Keratinocyte (primary cell): Measurements from ENCODE around the gene GUK1. TPM values are rescaled to one million over a fixed set of nuclear protein-coding genes. Genes with fewer than 3 reads are reported as not detected.

ENCODE experiments used
- DNase-seq: peaks from one replicate; pipeline ENCODE4 v3.0.0-alpha.2; 2011; ENCODE audit warnings: low read depth, missing footprints, low spot score
- FAIRE-seq: peaks from 2 replicates; lab custom pipeline; 2011; peaks lifted over from hg19 to GRCh38; lab: Jason Lieb, UNC
- H2AFZ ChIP-seq: 2 replicates; pipeline ENCODE4 v1.6.0; 2012; ENCODE audit warnings: low read length, control low read depth, inconsistent platforms; ENCODE audit not compliant: control insufficient read depth
- H3K27ac ChIP-seq: 2 replicates; pipeline ENCODE4 v1.5.1; 2011; ENCODE audit warnings: low read length; ENCODE audit not compliant: control insufficient read depth, insufficient read depth
- H3K27me3 ChIP-seq: 3 replicates; pipeline ENCODE4 v1.6.0; 2011; ENCODE audit warnings: low read length; ENCODE audit not compliant: control insufficient read depth, insufficient read depth; ENCODE audit errors: extremely low read depth
- H3K36me3 ChIP-seq, 2 experiments: 2 replicates in 1 of 2; 3 replicates in 1 of 2; pipeline ENCODE4 v1.5.1; 2011; ENCODE audit warnings: low read length in 2 of 2, mild to moderate bottlenecking in 1 of 2; ENCODE audit not compliant: control insufficient read depth in 2 of 2, insufficient read depth in 2 of 2; ENCODE audit errors: extremely low read depth in 1 of 2
- H3K4me1 ChIP-seq: 3 replicates; pipeline ENCODE4 v1.5.1; 2011; ENCODE audit warnings: low read length; ENCODE audit not compliant: control insufficient read depth, insufficient read depth; ENCODE audit errors: extremely low read depth
- H3K4me2 ChIP-seq: 3 replicates; pipeline ENCODE4 v1.6.0; 2011; ENCODE audit warnings: low read depth, low read length; ENCODE audit not compliant: control insufficient read depth, insufficient read depth; ENCODE audit errors: extremely low read depth
- H3K4me3 ChIP-seq, 3 experiments: fragments of 200-600 bp in 1 of 3; sonication (generic) in 1 of 3; 2 replicates in 2 of 3; 3 replicates in 1 of 3; pipeline ENCODE4 v1.5.1; 2011 to 2016; ENCODE audit warnings: low read length in 3 of 3, mild to moderate bottlenecking in 3 of 3, control low read depth in 2 of 3, inconsistent platforms in 1 of 3, low read depth in 1 of 3, mixed read lengths in 1 of 3, mixed run types in 1 of 3, moderate library complexity in 1 of 3; ENCODE audit not compliant: control insufficient read depth in 2 of 3, insufficient read depth in 2 of 3; ENCODE audit errors: extremely low read depth in 1 of 3
- H3K79me2 ChIP-seq: 2 replicates; pipeline ENCODE4 v1.6.0; 2012; ENCODE audit warnings: low read length; ENCODE audit not compliant: control insufficient read depth, insufficient read depth
- H3K9ac ChIP-seq: 3 replicates; pipeline ENCODE4 v1.6.0; 2011; ENCODE audit warnings: low read length; ENCODE audit not compliant: control insufficient read depth, insufficient read depth; ENCODE audit errors: extremely low read depth
- H3K9me1 ChIP-seq: 3 replicates; pipeline ENCODE4 v1.6.0; 2011; ENCODE audit warnings: low read length; ENCODE audit not compliant: control insufficient read depth, insufficient read depth; ENCODE audit errors: extremely low read depth
- H3K9me3 ChIP-seq: 2 replicates; pipeline ENCODE4 v1.5.1; 2012; ENCODE audit warnings: low read depth, low read length; ENCODE audit not compliant: control insufficient read depth
- H4K20me1 ChIP-seq: 3 replicates; pipeline ENCODE4 v1.6.0; 2011; ENCODE audit warnings: low read length; ENCODE audit not compliant: control insufficient read depth, insufficient read depth; ENCODE audit errors: extremely low read depth
- EZH2 ChIP-seq: IDR thresholded peaks from one replicate; pipeline ENCODE4 v1.6.1; 2012; ENCODE audit warnings: inconsistent platforms, mild to moderate bottlenecking, low read length, moderate library complexity
- dilution Hi-C: fragments of 300-500 bp; cut with MboI; formaldehyde crosslinking; loops from one replicate; pipeline ENCODE4 v1.7.0; 2020; ENCODE audit warnings: low sequenced_read_pairs; ENCODE audit not compliant: extremely low pct_ligation_motif_present
- polyA plus RNA-seq, 5 experiments: library from polyadenylated mRNA; depleted of rRNA in 3 of 5; stranded (reverse) in 3 of 5; stranded (forward) in 1 of 5; unstranded in 1 of 5; fragments of >200 nt; gene quantifications; 1 replicate in 1 of 5; 2 replicates in 3 of 5; 3 replicates in 1 of 5; pipeline versions ENCODE4 v1.2.1 to v1.2.3, GENCODE V29; 2011 to 2012; ENCODE audit warnings: missing spikeins in 2 of 5, low read depth in 1 of 5, low replicate concordance in 1 of 5
- TF ChIP-seq, protein P1 (sequence below), 3 experiments: IDR thresholded peaks in 1 of 3; conservative IDR thresholded peaks in 1 of 3; optimal IDR thresholded peaks in 1 of 3; 2 replicates in 2 of 3; 3 replicates in 1 of 3; pipeline versions ENCODE3 to v1.5.1; 2011; ENCODE audit warnings: low read length in 3 of 3, mild to moderate bottlenecking in 3 of 3, moderate library complexity in 2 of 3, control low read depth in 1 of 3, inconsistent platforms in 1 of 3; ENCODE audit not compliant: insufficient read depth in 2 of 3; ENCODE audit errors: extremely low read depth in 1 of 3

Gene GUK1
- polyA plus RNA-seq, 1 donor (not counting 4 experiments of a cell fraction or from before 2014, with no cell fraction given) = 450 TPM

DNA sequence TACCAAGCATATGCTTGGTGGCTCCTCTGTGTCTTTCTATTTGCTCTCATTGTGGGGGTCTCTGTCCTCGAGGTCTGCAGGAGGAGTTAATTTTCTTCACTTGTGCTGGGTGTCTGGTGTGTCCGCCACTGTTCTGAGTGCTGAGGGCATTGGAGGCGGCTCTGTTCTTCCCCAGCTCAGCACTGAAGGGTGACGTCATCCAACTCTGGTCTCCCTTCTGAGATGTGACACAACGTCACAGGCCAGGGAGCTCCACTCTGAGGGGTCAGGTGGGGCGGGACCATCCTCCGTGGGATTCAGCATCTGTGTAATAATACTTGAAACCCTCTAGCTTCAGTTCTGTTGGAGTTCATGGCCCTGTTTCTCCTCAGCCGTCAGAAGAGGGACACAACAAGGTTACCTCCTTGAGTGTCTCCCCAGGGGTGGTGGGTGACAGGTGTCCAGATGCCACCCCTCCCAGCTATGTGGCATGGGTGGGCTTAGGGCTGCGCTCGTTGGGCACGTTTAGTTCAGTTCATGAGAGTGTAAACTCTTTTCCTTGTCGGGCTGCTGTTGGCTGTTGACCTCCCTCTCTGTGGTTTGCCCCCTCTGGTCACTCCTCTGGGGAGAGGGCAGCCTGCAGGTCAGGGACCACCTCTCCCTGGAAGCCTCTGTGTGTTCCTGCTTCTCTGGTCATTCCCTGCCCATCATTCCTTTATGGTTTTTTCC is 28.6 kb downstream of the GUK1 start:
- Histone ChIP-seq H3K9me3 (no peaks in the 10 kb centered on the region), H3K9me1 (no peaks in the 10 kb centered on the region), H3K9ac (no peak overlapping the region), H3K79me2 (peaks cover 36% of the 10 kb centered on the region), H3K27ac (no peak overlapping the region), H3K4me1 (peaks cover 22% of the 10 kb centered on the region), H3K36me3 (no peaks in the 10 kb centered on the region), H2AFZ (no peak overlapping the region), H3K4me2 (no peak overlapping the region), H4K20me1 (peaks cover 3% of the 10 kb centered on the region), H3K4me3 (no peak overlapping the region), H3K27me3 (no peaks in the 10 kb centered on the region)
- no peak for FAIRE-seq
- TF ChIP-seq, protein P1, sequence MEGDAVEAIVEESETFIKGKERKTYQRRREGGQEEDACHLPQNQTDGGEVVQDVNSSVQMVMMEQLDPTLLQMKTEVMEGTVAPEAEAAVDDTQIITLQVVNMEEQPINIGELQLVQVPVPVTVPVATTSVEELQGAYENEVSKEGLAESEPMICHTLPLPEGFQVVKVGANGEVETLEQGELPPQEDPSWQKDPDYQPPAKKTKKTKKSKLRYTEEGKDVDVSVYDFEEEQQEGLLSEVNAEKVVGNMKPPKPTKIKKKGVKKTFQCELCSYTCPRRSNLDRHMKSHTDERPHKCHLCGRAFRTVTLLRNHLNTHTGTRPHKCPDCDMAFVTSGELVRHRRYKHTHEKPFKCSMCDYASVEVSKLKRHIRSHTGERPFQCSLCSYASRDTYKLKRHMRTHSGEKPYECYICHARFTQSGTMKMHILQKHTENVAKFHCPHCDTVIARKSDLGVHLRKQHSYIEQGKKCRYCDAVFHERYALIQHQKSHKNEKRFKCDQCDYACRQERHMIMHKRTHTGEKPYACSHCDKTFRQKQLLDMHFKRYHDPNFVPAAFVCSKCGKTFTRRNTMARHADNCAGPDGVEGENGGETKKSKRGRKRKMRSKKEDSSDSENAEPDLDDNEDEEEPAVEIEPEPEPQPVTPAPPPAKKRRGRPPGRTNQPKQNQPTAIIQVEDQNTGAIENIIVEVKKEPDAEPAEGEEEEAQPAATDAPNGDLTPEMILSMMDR (optimal IDR thresholded peaks at IDR 0.05 in 1 of 3, IDR thresholded peaks at IDR 0.05 in 1 of 3, conservative IDR thresholded peaks at IDR 0.05 in 1 of 3; ENCODE audit: extremely low read depth in 1 of 3, insufficient read depth in 2 of 3, low read length in 3 of 3) = no peak
- no peak for TF ChIP-seq EZH2
- dilution Hi-C loops = no loop called here
- DNase-seq = no peak

DNA sequence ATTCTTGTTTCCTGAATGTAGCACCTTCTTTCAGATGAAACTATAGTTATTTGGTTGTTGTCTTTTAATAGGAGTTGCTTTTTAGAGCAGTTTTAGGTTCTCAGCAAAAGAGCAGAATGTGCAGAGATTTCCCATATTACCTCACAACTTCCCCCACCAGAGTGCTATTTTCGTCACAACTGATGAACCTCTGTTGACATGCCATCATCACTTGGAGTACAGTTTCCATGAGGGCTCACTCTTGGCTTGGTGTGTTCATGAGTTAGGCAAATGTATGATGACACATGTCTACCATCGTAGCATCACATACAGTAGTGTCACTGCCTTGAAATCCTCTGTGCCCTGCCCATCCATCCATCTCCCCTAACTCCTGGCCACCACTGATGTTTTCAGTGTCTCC is 29.3 kb downstream of the GUK1 start:
- Histone ChIP-seq H4K20me1 (peaks cover 3% of the 10 kb centered on the region), H3K27me3 (no peaks in the 10 kb centered on the region), H3K79me2 (peaks cover 36% of the 10 kb centered on the region), H3K36me3 (no peaks in the 10 kb centered on the region), H3K9me1 (no peaks in the 10 kb centered on the region), H3K4me1 (peaks cover 20% of the 10 kb centered on the region), H3K9ac (no peak overlapping the region), H3K9me3 (no peaks in the 10 kb centered on the region), H2AFZ (no peak overlapping the region), H3K4me2 (no peak overlapping the region), H3K4me3 (no peak overlapping the region), H3K27ac (no peak overlapping the region)
- FAIRE-seq (no peak), DNase-seq (no peak)
- TF ChIP-seq, protein P1 (optimal IDR thresholded peaks at IDR 0.05 in 1 of 3, IDR thresholded peaks at IDR 0.05 in 1 of 3, conservative IDR thresholded peaks at IDR 0.05 in 1 of 3; ENCODE audit: extremely low read depth in 1 of 3, insufficient read depth in 2 of 3, low read length in 3 of 3) = no peak
- no peak for TF ChIP-seq EZH2
- dilution Hi-C loops = no loop called here
